HG03135 (cell line): ENCODE data around the gene GCSH.

ENCODE experiments used
- ATAC-seq: cut with Tn5 transposase; IDR thresholded peaks from one replicate; pipeline ENCODE4 v1.9.1; 2021; ENCODE audit warnings: mild to moderate bottlenecking, moderate library complexity; ENCODE audit not compliant: unreplicated experiment

The GCSH gene

GRCh38 chr16:81105946-81106345, 9.8 kb upstream of the GCSH start:
- ATAC-seq = no peak

DNA sequence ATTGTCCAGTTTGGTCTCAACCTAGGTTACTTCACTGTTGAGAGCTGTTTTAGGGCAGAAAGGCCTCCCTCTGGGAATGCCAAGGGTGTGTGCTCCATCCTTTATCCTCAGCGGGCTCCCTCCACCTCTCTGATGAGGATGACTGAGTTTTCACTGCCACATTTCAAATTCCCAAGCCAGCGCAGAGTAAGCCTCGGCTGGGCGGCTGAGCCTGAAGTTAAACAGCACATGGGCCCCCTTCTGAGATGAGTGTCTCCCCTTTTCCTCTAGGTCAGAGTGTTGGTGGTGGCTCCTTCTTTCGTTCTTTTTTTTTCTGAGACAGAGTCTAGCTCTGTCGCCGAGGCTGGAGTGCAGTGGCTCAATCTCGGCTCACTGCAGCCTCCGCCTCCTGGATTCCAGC, 5.5 kb upstream of the GCSH start:
- no peak for ATAC-seq

DNA sequence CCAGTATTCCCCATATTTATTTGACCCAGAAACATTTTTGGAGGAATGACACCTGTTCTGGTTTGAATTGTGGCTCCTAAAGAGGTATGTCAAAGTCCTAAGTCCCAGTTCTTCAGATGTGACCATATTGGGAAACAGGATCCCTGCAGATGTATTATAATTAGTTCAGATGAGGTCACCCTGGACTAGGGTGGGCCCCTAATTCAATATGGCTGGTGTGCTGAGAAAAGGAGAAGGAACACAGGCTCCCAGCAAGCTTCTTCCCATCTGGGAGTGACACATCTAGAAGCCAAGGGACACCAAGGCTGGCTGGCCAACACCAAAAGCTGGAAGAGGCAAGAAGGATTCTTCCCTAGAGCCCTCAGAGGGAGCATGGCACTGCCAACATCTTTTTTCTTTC, 3.8 kb upstream of the GCSH start:
- no peak for ATAC-seq

- ATAC-seq = no peak
Measured at GRCh38 chr16:81097230-81097629, 1.0 kb upstream of the GCSH start.

DNA sequence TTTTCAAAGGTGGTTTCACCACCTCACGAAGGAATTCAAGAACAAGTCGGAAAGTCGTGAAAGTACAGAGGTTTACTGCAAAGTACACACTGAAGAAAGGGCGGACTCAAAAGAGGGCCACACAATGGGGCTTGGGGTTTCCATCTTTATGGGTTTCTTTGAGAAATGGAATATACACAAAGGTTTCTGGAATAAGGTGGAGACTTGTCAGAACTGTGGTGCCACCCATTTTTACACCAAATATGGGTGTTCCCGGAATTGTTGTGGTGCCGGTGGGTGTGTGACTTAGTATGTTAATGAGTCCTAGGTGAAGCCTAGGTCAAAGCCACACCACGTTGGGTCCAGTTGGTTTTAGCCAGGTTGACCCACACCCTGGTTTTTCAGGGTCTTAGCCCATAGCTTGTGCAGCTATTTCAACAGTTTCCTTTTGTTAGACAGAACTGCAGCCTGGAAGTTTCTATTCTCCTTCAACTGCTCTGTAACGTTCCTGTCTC, 567 bp upstream of the GCSH start:
- ATAC-seq = no peak

DNA sequence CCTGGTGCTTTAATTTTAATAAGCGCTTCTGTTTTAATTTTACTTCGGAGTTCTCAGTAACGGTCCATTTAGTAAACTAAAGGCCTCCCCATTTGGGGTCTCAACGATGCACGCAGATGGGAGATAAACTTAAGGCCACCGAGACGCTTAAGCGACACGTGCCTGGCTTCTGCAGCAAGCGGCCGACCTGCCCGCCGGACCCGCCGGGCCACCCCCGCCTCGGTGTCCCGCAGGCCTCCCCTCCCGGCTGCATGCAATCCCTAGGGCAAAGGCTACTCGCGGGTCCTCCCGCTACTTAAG, 592 bp downstream of the GCSH start:
- ATAC-seq = no peak

DNA sequence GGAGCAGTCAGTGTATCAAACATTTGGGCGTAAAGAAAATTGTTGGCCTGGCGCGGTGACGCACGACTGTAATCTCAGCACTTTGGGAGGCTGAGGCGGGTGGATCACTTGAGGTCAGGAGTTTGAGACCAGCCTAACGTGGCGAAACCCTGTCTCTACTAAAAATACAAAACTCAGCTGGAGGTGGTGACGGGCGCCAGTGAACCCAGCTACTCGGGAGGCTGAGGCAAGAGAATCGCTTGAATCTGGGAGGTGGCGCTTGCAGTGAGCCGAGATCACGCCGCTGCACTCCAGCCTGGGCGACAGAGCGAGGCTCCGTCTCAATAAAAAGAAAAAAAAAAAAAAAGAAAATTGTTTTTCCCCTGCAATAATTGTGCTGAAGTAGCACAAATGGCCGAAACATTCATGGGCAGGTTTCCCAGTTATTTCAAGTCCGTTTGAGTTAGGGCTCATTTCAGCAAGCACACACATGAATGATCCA, 1.4 kb downstream of the GCSH start:
- no peak for ATAC-seq

DNA sequence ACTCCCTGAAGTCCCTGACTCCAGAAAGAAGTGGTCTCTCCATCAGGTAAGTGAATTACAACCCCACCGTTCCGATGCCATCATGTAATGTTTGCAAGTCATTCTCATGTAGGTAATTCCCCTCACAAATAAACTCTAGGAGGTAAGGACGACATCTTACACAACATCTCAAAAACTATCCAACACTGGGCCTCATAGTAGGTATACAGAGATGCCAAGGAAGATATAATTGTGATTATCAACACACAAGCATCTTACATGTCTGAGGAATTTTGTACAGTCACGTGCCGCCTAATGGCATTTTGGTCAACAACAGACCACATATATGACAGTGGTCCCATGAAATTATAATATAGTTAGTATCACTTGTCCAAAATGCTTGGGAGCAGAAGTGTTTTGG, 7.4 kb downstream of the GCSH start:
- ATAC-seq = no peak

GRCh38 chr16:81081014-81081413, 15.2 kb downstream of the GCSH start:
- no peak for ATAC-seq

GRCh38 chr16:81080233-81080632, 16.0 kb downstream of the GCSH start:
- no peak for ATAC-seq

GRCh38 chr16:81077076-81077940, 18.9 kb downstream of the GCSH start, which contains the start of gene C16orf46:
Gene C16orf46, minus strand, starts transcription at chr16:81077238. Its CDS starts 13,283 bp downstream, at chr16:81063955.
- peak; percentile 98 for ATAC-seq

DNA sequence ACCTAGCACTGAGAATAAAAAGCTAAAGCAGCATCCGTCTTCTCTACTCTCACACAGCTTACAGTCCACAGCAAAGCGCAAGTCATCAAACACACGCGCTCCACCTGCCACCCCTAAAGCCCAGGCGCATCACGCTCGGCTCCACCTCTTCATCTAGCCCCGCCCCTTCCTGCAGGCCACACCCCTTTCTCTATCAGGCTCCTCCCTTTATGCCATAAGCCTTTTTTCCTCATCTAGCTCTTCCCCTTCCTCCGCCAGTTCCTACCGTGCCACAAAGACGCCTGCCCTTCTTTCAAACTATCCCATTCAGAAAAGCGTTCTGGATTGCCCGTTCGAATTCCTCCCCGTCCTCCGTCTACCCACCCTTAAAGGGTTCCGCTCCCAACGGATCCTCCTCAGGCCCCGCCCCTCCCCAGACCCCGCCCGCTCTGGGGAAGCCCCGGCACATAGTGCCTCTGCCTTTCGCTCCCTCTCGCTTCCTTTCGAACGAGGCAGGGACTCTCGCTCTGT, 19.6 kb downstream of the GCSH start:
- peak; percentile 75 for ATAC-seq

GRCh38 chr16:81073560-81074330, 22.4 kb downstream of the GCSH start:
- ATAC-seq = no peak

- ATAC-seq = no peak
Measured at GRCh38 chr16:81071805-81072204, 24.4 kb downstream of the GCSH start.

DNA sequence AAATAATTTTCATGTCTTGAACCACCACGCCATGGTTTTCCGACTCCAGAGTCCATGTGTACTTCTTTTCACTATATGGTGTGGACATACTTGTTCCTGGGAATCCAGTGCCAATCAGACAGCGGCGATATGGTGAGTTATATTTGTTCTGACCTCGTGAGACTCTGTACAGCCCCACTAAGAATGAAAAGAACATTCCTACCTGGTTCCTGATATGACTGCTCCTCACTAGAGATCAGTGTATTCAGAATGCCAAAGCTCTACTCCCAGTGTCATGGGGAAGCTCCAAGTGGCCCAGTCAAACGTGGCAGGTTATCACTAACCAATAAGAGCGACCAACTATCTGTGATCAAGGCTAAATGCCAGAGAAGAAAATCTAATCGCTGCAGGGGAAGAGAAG, 25.2 kb downstream of the GCSH start:
- no peak for ATAC-seq

- ATAC-seq = no peak
Measured at GRCh38 chr16:81069063-81069462, 27.1 kb downstream of the GCSH start.

DNA sequence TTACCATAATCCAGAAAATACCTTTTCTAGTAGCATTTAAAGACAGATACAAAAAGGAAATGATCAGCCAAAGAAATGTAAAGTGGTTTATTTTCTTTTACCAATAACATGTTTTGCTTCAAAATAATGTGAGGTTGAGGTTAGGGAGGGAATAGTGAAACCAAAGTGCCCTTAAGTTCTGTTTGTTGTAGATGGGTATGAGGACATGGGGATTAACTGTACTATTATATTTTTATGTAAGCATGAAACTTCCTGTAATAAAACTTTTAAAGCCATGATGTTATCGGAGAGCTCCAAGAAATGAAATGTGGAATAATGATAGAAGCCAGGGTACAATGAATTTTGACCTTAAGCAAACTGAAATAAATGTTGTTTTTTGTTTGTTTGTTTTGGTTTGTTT, 29.0 kb downstream of the GCSH start:
- no peak for ATAC-seq

- no peak for ATAC-seq
Measured at GRCh38 chr16:81066681-81067080, 29.5 kb downstream of the GCSH start.

- ATAC-seq = no peak
Measured at GRCh38 chr16:81061871-81062608, 34.2 kb downstream of the GCSH start.

- ATAC-seq = no peak
Measured at GRCh38 chr16:81061307-81061640, 34.9 kb downstream of the GCSH start.
